GM12878 (cell line): ENCODE measurements around the gene SPATA45. TPM values are rescaled to one million over a fixed set of nuclear protein-coding genes. Genes with fewer than 3 reads are reported as not detected.

ENCODE experiments used
- ATAC-seq: fragments of 200-7000 bp; cut with Tn5 transposase; 3 replicates; pipeline ENCODE4 v1.9.1; 2020; ENCODE audit warnings: mild to moderate bottlenecking, moderate library complexity
- BruUV-seq: library from RNA; stranded (reverse); fragments of 400-500 nt; replicated peaks from 2 replicates; lab custom pipeline; 2021; lab: Mats Ljungman, UMichigan
- CTCF ChIA-PET: fragments of 300-600 bp; sonication (Branson Sonifier 250); formaldehyde crosslinking; extraction: SDS; loops from one replicate; lab custom pipeline; 2021; ENCODE audit warnings: inconsistent platforms; lab: Yijun Ruan, JAX
- POLR2A ChIA-PET: fragments of 350-600 bp; formaldehyde crosslinking; extraction: SDS; loops from one replicate; lab custom pipeline; 2021; ENCODE audit warnings: inconsistent platforms; lab: Charles Lee
- RAD21 ChIA-PET: fragments of 300-600 bp; sonication (Branson Sonifier 250); formaldehyde crosslinking; loops from one replicate; lab custom pipeline; 2023; ENCODE audit warnings: antibody characterized with exemption; ENCODE audit not compliant: unreplicated experiment; lab: Charles Lee
- SMC1A ChIA-PET: fragments of 300-600 bp; sonication (Branson Sonifier 250); formaldehyde crosslinking; loops from one replicate; lab custom pipeline; 2023; ENCODE audit not compliant: unreplicated experiment, uncharacterized antibody; lab: Charles Lee
- DNase-seq: peaks from one replicate; pipeline ENCODE4 v3.0.0-alpha.2; 2011; ENCODE audit warnings: low read depth, low spot score
- FAIRE-seq: peaks from 3 replicates; lab custom pipeline; 2011; peaks lifted over from hg19 to GRCh38; lab: Jason Lieb, UNC
- H2AFZ ChIP-seq: 2 replicates; pipeline ENCODE4 v1.6.0; 2011; ENCODE audit warnings: low read depth, low read length, control low read depth; ENCODE audit not compliant: control insufficient read depth
- H3K27ac ChIP-seq: 2 replicates; pipeline ENCODE4 v1.5.1; 2011; ENCODE audit warnings: control low read depth; ENCODE audit not compliant: control insufficient read depth, insufficient read depth
- H3K27me3 ChIP-seq, 2 experiments: replicated peaks in 1 of 2; 2 replicates each; pipeline versions ENCODE4 v1.6.0 to v1.6.1; 2011; ENCODE audit warnings: low read length in 1 of 2; ENCODE audit not compliant: control insufficient read depth in 2 of 2, insufficient read depth in 2 of 2
- H3K36me3 ChIP-seq, 2 experiments: 2 replicates each; pipeline ENCODE4 v1.5.1; 2011; ENCODE audit warnings: low read length in 1 of 2; ENCODE audit not compliant: control insufficient read depth in 2 of 2, insufficient read depth in 2 of 2
- H3K4me1 ChIP-seq: 2 replicates; pipeline ENCODE4 v1.6.1; 2011; ENCODE audit warnings: mild to moderate bottlenecking, low read length, moderate library complexity, mixed read lengths; ENCODE audit not compliant: control insufficient read depth, insufficient read depth
- H3K4me2 ChIP-seq: 2 replicates; pipeline ENCODE4 v1.6.0; 2011; ENCODE audit warnings: control low read depth; ENCODE audit not compliant: control insufficient read depth, insufficient read depth
- H3K4me3 ChIP-seq: fragments of 200-600 bp; sonication (generic); 2 replicates; pipeline ENCODE4 v1.5.1; 2016
- H3K79me2 ChIP-seq: 2 replicates; pipeline ENCODE4 v1.6.0; 2011; ENCODE audit warnings: low read length; ENCODE audit not compliant: control insufficient read depth, insufficient read depth
- H3K9ac ChIP-seq: 2 replicates; pipeline ENCODE4 v1.8.0; 2011; ENCODE audit warnings: low read length, control low read depth, mixed read lengths; ENCODE audit not compliant: control insufficient read depth, insufficient read depth
- H3K9me3 ChIP-seq: replicated peaks from 3 replicates; pipeline ENCODE4 v1.5.1; 2011; ENCODE audit warnings: mild to moderate bottlenecking, low read length; ENCODE audit not compliant: control insufficient read depth, insufficient read depth
- H4K20me1 ChIP-seq: 2 replicates; pipeline ENCODE4 v1.6.0; 2011; ENCODE audit not compliant: control insufficient read depth, insufficient read depth
- ASH2L ChIP-seq: fragments of 300-600, 200-600 bp; sonication (generic); IDR thresholded peaks from 2 replicates; pipeline ENCODE4 v1.6.1; 2017; ENCODE audit warnings: low read depth, mild to moderate bottlenecking, borderline replicate concordance
- ATF7 ChIP-seq: fragments of 450-650 bp; IDR thresholded peaks from 2 replicates; pipeline ENCODE4 v1.6.1; 2016; ENCODE audit warnings: low read depth, mild to moderate bottlenecking
- CREB1 ChIP-seq: IDR thresholded peaks from 2 replicates; pipeline ENCODE4 v1.6.1; 2012; ENCODE audit warnings: low read depth, mild to moderate bottlenecking, inconsistent platforms
- IRF4 ChIP-seq: IDR thresholded peaks from 2 replicates; pipeline ENCODE4 v1.6.1; 2011; ENCODE audit warnings: low read depth, low read length
- JUNB ChIP-seq: IDR thresholded peaks from 2 replicates; pipeline ENCODE4 v1.6.1; 2016; ENCODE audit warnings: antibody characterized with exemption, mild to moderate bottlenecking
- JUND ChIP-seq: IDR thresholded peaks from 2 replicates; pipeline ENCODE4 v1.6.1; 2012; ENCODE audit warnings: low read depth, mild to moderate bottlenecking, low read length, improper control_type of control experiment, moderate library complexity
- KDM1A ChIP-seq: fragments of 200-600 bp; sonication (generic); IDR thresholded peaks from 2 replicates; pipeline ENCODE4 v1.6.1; 2016; ENCODE audit warnings: borderline replicate concordance
- MEF2A ChIP-seq: IDR thresholded peaks from 2 replicates; pipeline ENCODE4 v1.6.1; 2011; ENCODE audit warnings: low read depth, mild to moderate bottlenecking, low read length, moderate library complexity; ENCODE audit not compliant: insufficient read depth
- MTA3 ChIP-seq: IDR thresholded peaks from 2 replicates; pipeline ENCODE4 v1.6.1; 2012; ENCODE audit warnings: low read length, inconsistent platforms, borderline replicate concordance
- NBN ChIP-seq: fragments of 450-650 bp; IDR thresholded peaks from 2 replicates; pipeline ENCODE4 v1.6.1; 2016
- NFYB ChIP-seq: IDR thresholded peaks from 2 replicates; pipeline ENCODE4 v1.6.1; 2011; ENCODE audit warnings: low read depth, mild to moderate bottlenecking, low read length, improper control_type of control experiment, moderate library complexity; ENCODE audit not compliant: insufficient read depth
- POLR2A ChIP-seq: IDR thresholded peaks from 2 replicates; pipeline ENCODE4 v1.6.1; 2011; ENCODE audit warnings: low read depth, mild to moderate bottlenecking, low read length
- SUPT20H ChIP-seq: IDR thresholded peaks from 2 replicates; pipeline ENCODE4 v1.6.1; 2011; ENCODE audit warnings: low read depth, mild to moderate bottlenecking, low read length, moderate library complexity, borderline replicate concordance; ENCODE audit not compliant: control insufficient read depth
- SUZ12 ChIP-seq: fragments of 200-600 bp; sonication (generic); IDR thresholded peaks from one replicate; pipeline ENCODE4 v1.6.1; 2018; ENCODE audit warnings: antibody characterized with exemption, mild to moderate bottlenecking; ENCODE audit not compliant: unreplicated experiment
- TCF7 ChIP-seq: IDR thresholded peaks from 2 replicates; pipeline ENCODE4 v1.6.1; 2014; ENCODE audit warnings: antibody characterized with exemption, borderline replicate concordance
- YY1 ChIP-seq: IDR thresholded peaks from 2 replicates; pipeline ENCODE4 v1.6.1; 2011; ENCODE audit warnings: low read depth, mild to moderate bottlenecking, low read length
- ZBED1 ChIP-seq: IDR thresholded peaks from 2 replicates; pipeline ENCODE4 v1.6.1; 2016; ENCODE audit warnings: borderline replicate concordance
- WGBS: methylation state at CpG from one replicate; pipeline ENCODE4 v1.1.6; 2016; ENCODE audit warnings: low lambda C conversion rate; ENCODE audit not compliant: insufficient replicate concordance, insufficient coverage; ENCODE audit errors: missing lambda C conversion rate; 5-methylcytosine and 5-hydroxymethylcytosine counted together
- in situ Hi-C: fragments of 300-500 bp; cut with MboI; formaldehyde crosslinking; loops from 9 replicates; pipeline ENCODE4 v1.14.3; 2018; ENCODE audit warnings: mixed read lengths
- intact Hi-C: fragments of 100-400 bp; cut with micrococcal nuclease; formaldehyde crosslinking; loops from one replicate; pipeline ENCODE4 v1.14.2; 2022; ENCODE audit not compliant: unreplicated experiment
- polyA plus RNA-seq, 11 experiments: library from polyadenylated mRNA; depleted of rRNA in 4 of 11; unstranded in 6 of 11; stranded (reverse) in 5 of 11; fragments of >200 nt; fragmentation: Nextera tagmentation in 4 of 11; fragmentation: Illumina TruSeq in 1 of 11; extraction: Ambion mirVana in 4 of 11; extraction: Trizol in 1 of 11; gene quantifications; 1 replicate in 1 of 11; 2 replicates in 10 of 11; pipeline versions ENCODE4 v1.2.1 to v1.2.3, GENCODE V29; 2011 to 2016; ENCODE audit warnings: inconsistent platforms in 2 of 11, missing spikeins in 2 of 11, low read depth in 1 of 11
- total RNA-seq, 4 experiments: library from RNA; depleted of rRNA in 3 of 4; stranded (reverse); fragments of >200 nt in 3 of 4; fragmentation: Illumina TruSeq in 1 of 4; extraction: Trizol in 1 of 4; gene quantifications; 2 replicates each; pipeline versions ENCODE4 v1.2.1 to v1.2.3, GENCODE V29; 2013 to 2021
- TF ChIP-seq, protein P1 (sequence below): fragments of 450-650 bp; IDR thresholded peaks from 2 replicates; pipeline ENCODE4 v1.6.1; 2017; ENCODE audit warnings: antibody characterized with exemption, mild to moderate bottlenecking, moderate library complexity
- TF ChIP-seq, protein P2 (sequence below): fragments of 150-350 bp; IDR thresholded peaks from 2 replicates; pipeline ENCODE4 v1.6.1; 2014; ENCODE audit warnings: mild to moderate bottlenecking, low read depth, low read length

SPATA45 gene
- total and polyA plus RNA-seq, 10 of the 15 experiments (the other 5 are each of a cell fraction or from before 2014, with no cell fraction given): 0.22 to 0.37 (median 0.31) TPM; not detected in 7

DNA sequence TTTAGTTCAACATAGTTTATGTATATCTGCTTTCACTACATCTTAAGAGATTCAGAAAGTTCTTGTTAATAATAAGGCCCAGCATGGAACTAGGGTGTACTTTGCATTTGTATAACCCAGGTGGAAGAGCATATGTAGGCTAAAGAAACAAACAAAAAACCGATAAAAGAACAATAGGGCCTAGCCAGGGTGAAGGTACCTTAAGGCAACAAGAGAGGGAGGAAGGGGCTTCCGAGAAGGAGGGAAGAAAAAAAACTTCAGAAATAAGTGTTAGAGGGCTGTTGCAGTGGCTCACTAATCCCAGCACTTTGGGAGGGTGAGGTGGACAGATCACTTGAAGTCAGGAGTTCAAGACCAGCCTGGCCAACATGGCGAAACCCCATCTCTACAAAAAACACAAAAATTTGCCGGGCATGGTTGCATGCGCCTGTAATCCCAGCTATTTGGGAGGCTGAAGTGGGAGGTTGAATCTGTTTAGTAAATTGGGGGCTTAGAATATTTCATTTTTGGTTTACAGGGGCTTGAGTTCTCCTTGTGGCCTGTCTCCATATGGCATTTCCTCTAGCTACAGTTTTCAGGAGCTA lies 4.7 kb upstream of the SPATA45 start:
- CTCF ChIA-PET: no interaction called here
- no peak for FAIRE-seq
- no peak for TF ChIP-seq SUPT20H
- TF ChIP-seq, protein P1, sequence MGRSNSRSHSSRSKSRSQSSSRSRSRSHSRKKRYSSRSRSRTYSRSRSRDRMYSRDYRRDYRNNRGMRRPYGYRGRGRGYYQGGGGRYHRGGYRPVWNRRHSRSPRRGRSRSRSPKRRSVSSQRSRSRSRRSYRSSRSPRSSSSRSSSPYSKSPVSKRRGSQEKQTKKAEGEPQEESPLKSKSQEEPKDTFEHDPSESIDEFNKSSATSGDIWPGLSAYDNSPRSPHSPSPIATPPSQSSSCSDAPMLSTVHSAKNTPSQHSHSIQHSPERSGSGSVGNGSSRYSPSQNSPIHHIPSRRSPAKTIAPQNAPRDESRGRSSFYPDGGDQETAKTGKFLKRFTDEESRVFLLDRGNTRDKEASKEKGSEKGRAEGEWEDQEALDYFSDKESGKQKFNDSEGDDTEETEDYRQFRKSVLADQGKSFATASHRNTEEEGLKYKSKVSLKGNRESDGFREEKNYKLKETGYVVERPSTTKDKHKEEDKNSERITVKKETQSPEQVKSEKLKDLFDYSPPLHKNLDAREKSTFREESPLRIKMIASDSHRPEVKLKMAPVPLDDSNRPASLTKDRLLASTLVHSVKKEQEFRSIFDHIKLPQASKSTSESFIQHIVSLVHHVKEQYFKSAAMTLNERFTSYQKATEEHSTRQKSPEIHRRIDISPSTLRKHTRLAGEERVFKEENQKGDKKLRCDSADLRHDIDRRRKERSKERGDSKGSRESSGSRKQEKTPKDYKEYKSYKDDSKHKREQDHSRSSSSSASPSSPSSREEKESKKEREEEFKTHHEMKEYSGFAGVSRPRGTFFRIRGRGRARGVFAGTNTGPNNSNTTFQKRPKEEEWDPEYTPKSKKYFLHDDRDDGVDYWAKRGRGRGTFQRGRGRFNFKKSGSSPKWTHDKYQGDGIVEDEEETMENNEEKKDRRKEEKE: no peak
- TF ChIP-seq NBN: no peak
- TF ChIP-seq SUZ12: no peak
- TF ChIP-seq, protein P2, sequence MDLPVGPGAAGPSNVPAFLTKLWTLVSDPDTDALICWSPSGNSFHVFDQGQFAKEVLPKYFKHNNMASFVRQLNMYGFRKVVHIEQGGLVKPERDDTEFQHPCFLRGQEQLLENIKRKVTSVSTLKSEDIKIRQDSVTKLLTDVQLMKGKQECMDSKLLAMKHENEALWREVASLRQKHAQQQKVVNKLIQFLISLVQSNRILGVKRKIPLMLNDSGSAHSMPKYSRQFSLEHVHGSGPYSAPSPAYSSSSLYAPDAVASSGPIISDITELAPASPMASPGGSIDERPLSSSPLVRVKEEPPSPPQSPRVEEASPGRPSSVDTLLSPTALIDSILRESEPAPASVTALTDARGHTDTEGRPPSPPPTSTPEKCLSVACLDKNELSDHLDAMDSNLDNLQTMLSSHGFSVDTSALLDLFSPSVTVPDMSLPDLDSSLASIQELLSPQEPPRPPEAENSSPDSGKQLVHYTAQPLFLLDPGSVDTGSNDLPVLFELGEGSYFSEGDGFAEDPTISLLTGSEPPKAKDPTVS: no peak
- TF ChIP-seq ASH2L: no peak
- TF ChIP-seq TCF7: no peak
- TF ChIP-seq MTA3: no peak
- no peak for TF ChIP-seq MEF2A
- no peak for TF ChIP-seq CREB1
- no peak for TF ChIP-seq ZBED1
- TF ChIP-seq NFYB: no peak
- no peak for TF ChIP-seq KDM1A
- no peak for TF ChIP-seq JUNB
- no peak for TF ChIP-seq IRF4
- no peak for TF ChIP-seq YY1
- no peak for TF ChIP-seq ATF7
- TF ChIP-seq POLR2A: no peak
- no peak for TF ChIP-seq JUND
- no peak overlapping the region for H2AFZ ChIP-seq
- no peak overlapping the region for H3K27ac ChIP-seq
- DNase-seq: no peak
- WGBS: 97% methylated on average over 5 of the region's 5 CpGs
- peaks cover 7% of the 10 kb centered on the region for H3K79me2 ChIP-seq
- H3K36me3 ChIP-seq: no peaks in the 10 kb centered on the region
- H4K20me1 ChIP-seq: no peaks in the 10 kb centered on the region
- no TSS peak for BruUV-seq
- ATAC-seq: no peak
- in situ Hi-C loops (no loop called here), intact Hi-C loops (no loop called here)
- peaks cover 6% of the 10 kb centered on the region for H3K4me1 ChIP-seq
- no peak overlapping the region for H3K9ac ChIP-seq
- SMC1A ChIA-PET: no interaction called here
- RAD21 ChIA-PET: no interaction called here
- H3K27me3 ChIP-seq: no peaks in the 10 kb centered on the region
- H3K9me3 ChIP-seq: no peaks in the 10 kb centered on the region
- H3K4me2 ChIP-seq: no peak overlapping the region
- H3K4me3 ChIP-seq: no peak overlapping the region
- POLR2A ChIA-PET: no interaction called here
